DOHH2 (cell line): Measurements from ENCODE around the gene GRIN1.

Experiments
- EZH2phosphoT487 ChIP-seq: fragments of 200-600 bp; sonication (generic); IDR thresholded peaks from 2 replicates; pipeline ENCODE4 v1.6.1; 2017; ENCODE audit warnings: borderline replicate concordance, mild to moderate bottlenecking, antibody characterized with exemption, low read length, moderate library complexity, mixed read lengths
- TF ChIP-seq, protein P1 (sequence below): fragments of 200-600 bp; sonication (generic); IDR thresholded peaks from one replicate; pipeline ENCODE4 v1.5.1; 2014; ENCODE audit warnings: antibody characterized with exemption, mild to moderate bottlenecking, low read depth, low read length; ENCODE audit not compliant: poor library complexity, severe bottlenecking

DNA sequence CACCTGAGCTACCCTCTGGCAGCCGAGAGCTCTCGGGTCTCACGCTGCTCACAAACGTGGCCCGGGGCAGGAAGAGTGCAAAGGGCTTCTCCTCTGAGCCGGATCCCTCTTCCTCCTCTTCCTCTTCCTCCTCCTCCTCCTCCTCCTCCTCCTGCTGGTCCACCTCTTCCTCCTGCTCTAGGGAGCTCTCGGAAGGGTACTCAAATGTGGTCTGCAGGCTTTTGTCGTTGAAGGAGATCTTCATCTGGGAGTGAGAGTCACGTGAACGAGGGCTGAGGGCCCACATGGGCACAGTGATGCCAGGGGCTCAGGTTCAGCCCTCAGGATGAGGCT, 53.5 kb downstream of the GRIN1 start:
- TF ChIP-seq, protein P1, sequence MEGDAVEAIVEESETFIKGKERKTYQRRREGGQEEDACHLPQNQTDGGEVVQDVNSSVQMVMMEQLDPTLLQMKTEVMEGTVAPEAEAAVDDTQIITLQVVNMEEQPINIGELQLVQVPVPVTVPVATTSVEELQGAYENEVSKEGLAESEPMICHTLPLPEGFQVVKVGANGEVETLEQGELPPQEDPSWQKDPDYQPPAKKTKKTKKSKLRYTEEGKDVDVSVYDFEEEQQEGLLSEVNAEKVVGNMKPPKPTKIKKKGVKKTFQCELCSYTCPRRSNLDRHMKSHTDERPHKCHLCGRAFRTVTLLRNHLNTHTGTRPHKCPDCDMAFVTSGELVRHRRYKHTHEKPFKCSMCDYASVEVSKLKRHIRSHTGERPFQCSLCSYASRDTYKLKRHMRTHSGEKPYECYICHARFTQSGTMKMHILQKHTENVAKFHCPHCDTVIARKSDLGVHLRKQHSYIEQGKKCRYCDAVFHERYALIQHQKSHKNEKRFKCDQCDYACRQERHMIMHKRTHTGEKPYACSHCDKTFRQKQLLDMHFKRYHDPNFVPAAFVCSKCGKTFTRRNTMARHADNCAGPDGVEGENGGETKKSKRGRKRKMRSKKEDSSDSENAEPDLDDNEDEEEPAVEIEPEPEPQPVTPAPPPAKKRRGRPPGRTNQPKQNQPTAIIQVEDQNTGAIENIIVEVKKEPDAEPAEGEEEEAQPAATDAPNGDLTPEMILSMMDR: no peak
- TF ChIP-seq EZH2phosphoT487: no peak
